ENCODE results near the gene SMPD1.

DNA sequence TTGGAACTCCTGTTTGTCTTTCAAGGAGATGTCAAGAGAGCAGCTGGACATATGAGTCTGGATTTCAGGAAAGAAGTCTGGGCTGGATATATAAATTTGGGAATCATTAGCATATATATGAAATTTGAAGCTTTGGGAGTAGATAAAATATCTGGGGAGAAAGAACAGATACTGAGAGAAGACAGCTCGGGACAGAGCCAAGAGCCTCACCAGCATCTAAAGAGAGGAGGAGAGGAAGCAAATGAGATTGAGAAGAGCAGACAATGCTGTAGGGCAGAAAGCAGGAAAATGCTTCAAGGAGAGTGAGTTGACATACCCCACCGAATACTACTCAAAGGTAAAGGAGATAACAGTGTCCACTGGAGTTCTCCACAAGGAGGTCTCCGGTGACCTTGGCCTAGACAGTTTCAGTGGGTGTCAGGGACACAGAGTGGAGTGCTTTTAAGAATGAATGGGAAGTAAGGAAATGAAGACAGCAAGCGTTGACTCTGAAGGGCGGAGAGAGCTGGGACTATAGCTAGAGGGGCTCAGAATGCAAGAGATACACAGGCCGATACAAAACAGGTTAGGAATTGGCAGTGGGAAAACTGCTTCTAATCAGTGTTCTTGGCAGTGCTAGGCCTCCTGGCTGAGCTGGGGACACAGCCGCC lies 27.8 kb downstream of the SMPD1 start:
- TF ChIP-seq, protein P1, sequence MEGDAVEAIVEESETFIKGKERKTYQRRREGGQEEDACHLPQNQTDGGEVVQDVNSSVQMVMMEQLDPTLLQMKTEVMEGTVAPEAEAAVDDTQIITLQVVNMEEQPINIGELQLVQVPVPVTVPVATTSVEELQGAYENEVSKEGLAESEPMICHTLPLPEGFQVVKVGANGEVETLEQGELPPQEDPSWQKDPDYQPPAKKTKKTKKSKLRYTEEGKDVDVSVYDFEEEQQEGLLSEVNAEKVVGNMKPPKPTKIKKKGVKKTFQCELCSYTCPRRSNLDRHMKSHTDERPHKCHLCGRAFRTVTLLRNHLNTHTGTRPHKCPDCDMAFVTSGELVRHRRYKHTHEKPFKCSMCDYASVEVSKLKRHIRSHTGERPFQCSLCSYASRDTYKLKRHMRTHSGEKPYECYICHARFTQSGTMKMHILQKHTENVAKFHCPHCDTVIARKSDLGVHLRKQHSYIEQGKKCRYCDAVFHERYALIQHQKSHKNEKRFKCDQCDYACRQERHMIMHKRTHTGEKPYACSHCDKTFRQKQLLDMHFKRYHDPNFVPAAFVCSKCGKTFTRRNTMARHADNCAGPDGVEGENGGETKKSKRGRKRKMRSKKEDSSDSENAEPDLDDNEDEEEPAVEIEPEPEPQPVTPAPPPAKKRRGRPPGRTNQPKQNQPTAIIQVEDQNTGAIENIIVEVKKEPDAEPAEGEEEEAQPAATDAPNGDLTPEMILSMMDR (IDR thresholded peaks at IDR 0.05): no peak
- no peak for TF ChIP-seq POLR2A (IDR thresholded peaks at IDR 0.05)
